ENCODE data around the gene NOTCH4.
A peak's percentile ranks its signal among the peaks of the same experiment; 100 is the strongest.
"Not testable (repeated sequence)": the region's sequence is repeated elsewhere in the genome, so short reads cannot be mapped to it uniquely, and the experiment has no call there.

The NOTCH4 gene

GRCh38 chr6:32223258-32224235 lies at the start of gene NOTCH4:
Gene NOTCH4 (minus strand): TSS chr6:32224067. CDS start chr6:32223928, 139 bp downstream.
- no peak for DNase-seq (ENCODE audit: low read depth)

GRCh38 chr6:32271429-32271828 lies 47.6 kb upstream of the NOTCH4 start:
- DNase-seq (ENCODE audit: low read depth), result no peak

DNA sequence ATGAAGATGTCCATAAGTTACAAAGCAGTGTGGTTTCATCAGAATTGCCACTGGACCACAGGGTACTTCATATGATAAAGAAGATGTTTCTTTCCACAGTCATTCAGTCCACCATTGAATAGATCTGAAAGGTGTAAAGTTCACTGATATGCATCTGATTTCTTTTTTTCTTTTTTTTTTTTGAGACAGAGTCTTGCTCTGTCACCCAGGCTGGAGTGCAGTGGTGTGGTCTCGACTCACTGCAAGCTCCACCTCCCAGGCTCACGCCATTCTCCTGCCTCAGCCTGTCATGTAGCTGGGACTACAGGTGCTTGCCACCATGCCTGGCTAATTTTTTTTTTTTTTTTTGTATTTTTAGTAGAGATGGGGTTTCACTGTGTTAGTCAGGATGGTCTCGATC lies 44.6 kb upstream of the NOTCH4 start:
- not testable (repeated sequence) for DNase-seq (ENCODE audit: low read depth)

DNA sequence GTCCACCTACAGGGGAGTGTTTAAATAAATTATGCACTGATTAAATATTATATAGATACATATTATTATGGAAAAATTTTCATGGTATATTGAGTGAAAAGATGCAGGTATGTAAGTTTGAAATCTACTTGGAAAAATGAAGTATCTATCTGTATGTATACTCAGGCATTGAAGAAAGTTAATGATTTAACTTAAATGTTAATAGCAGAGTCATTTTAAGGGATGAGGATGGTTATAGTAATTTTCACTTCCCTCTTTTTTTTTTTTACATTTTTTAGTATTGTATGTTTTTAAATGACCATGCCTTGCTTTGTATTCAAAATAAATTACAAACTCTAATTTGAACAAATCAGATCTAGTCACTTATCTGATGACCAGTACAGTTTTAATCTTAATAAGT lies 43.2 kb upstream of the NOTCH4 start:
- no peak for DNase-seq (ENCODE audit: low read depth)

DNA sequence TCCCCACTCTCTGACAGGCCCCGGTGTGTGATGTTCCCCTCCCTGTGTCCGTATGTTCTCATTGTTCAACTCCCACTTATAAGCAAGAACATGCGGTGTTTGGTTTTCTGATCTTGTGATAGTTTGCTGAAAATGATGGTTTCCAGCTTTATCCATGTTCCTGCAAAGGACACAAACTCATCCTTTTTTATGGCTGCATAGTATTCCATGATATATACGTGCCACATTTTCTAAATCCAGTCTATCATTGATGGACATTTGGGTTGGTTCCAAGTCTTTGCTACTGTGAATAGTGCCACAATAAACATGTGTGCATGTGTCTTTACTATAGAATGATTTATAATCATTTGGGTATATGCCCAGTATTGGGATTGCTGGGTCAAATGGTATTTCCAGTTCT lies 33.4 kb upstream of the NOTCH4 start:
- not testable (repeated sequence) for DNase-seq (ENCODE audit: low read depth)

DNA sequence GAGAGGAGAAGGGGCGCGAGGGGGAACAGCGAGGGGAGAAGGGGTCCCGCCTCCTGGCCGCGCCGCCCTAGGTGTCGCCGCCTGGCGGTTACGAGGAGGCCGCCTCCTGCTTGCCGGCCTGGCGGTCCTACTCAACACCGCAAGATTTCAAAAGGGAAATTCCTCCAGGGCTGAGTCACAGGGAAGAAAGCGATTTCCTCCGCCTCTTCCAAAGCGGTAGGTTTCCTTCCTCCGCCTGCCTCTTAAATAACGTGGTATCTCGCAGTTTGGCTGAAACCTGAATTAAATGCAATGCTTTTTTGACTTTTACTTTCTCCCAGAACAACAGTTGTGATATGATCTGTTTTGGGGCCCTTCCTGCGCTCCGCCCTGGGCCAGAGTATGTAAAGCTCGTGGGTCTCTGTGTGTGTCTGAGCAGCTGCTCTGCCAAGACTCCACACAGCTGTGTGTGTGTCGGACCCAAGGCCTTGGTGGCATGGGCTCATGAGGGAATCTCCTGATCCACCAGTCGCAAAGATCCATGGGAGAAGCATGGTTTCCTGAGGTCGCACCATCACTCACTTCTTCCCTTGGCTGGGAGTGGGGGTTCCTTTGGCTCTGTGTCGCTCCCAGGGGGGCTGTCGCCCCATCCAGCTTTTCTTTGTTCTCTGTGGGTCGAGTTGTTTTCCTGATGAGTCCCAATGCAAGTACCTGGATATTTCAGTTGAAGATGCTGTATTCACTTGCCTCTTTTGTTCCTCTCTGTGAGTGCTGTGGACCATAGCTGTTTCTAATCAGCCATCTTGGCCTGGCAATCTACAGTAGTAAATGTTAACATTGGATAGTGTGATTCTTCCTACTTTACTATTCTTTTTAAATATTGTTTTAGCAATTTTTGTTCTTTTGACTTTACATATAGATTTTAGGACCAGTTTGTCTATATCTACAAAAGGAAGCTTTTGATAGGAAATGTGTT lies 31.6 kb upstream of the NOTCH4 start:
- DNase-seq (ENCODE audit: low read depth), result peak; percentile 50

DNA sequence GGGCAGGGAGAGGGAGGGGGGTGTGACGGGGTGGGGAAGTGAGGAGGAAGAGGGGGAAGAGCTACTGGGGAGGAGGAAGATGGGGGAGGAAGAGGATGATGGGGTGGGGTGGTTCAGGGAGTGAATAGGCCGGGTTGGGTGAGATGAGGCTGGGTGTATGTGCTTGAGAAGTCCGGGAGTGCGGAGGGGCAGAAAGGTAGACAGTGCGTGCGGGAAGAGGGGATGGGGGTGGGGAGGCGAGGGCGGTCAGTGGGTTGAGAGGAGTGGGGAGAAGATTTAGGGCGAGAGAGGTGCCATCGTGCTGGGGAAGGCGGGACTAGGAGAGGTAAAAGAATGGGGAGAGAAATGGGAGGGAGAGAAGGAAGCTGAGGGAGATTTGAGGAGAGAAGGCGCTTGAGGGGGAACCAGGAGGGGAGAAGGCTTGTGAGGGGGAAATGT lies 30.9 kb upstream of the NOTCH4 start:
- no peak for DNase-seq (ENCODE audit: low read depth)

- DNase-seq (ENCODE audit: low read depth), result no peak
Observed at GRCh38 chr6:32252331-32253009, 28.6 kb upstream of the NOTCH4 start.

DNA sequence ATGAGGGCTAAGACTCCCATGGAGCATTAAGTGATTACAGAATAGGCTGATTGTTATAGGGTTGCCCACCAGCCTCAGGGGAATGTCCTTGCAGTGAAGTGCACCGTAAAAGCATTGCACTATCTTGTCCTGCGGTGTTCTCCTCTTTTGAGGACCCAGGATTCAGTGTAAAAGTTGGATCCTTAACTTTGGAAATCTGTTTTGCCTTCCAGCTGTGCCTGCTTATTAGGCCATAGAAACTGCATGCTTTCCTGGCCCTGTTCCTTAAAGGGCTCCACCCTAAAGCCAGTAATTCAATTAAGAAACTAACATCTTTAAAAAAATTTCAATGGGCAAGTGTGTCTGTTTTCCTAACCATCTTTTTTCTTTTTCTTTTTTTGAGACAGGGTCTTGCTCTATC lies 25.4 kb upstream of the NOTCH4 start:
- DNase-seq (ENCODE audit: low read depth), result no peak

DNA sequence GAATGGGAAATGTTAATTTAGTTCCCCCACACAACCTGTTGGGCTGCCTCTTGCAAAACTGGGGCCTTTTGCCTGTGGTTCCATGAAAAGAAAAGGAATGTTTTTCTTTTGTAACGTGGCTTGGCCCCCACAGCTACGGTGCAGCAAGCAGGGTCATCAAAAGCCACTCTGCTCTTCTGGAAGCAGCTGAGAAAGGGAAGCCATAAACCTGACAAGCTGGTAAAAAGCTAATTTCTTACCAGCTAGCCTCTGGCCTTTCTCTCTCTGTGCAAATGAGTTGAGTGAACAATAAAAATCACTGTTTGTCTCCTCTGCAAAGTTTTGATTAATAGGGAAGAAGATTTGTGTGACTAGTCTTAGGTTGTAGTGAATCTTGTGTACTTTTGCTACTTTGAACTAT lies 23.5 kb upstream of the NOTCH4 start:
- no peak for DNase-seq (ENCODE audit: low read depth)

- DNase-seq (ENCODE audit: low read depth), result peak; percentile 41
Observed at GRCh38 chr6:32244946-32245398, 21.1 kb upstream of the NOTCH4 start.

DNA sequence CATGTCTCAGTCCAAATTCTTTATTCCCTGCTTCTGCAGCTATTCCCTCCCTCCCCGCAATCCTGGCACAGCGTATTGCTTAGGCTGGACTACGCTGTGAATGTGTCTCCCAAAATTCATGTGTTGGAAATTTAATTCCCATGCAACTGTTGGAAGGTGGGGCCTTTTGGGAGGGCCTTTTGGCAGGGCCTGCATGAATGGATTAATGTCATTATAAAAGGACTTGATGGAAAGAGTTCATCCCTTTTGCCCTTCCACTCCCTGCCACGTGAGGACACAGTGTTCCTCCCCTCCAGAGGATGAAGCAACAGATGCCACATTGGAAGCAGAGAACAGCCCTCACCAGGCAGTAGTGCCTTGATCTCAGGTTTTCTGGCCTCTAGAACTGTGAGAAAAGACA lies 20.4 kb upstream of the NOTCH4 start:
- no peak for DNase-seq (ENCODE audit: low read depth)

DNA sequence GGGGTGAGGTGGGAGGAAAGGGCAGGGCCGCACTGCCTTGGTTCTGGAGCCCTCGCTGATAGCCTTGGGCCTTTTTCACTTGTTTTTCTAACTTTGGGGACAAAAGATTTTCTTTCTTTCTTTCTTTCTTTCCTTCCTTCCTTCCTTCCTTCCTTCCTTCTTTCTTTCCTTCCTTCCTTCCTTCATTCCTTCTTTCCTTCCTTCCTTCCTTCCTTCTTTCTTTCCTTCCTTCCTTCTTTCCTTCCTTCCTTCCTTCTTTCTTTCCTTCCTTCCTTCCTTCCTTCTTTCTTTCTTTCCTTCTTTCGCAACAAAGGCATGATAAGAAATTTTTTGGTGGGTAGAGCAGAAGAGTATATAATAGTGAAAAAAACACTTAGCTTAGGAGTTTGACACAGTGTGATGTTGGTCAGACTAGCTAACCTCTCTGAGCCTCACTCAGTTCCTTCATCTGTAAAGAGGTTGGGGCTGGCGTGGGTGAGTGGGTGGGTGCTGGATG lies 18.5 kb upstream of the NOTCH4 start:
- not testable (repeated sequence) for DNase-seq (ENCODE audit: low read depth)

GRCh38 chr6:32240686-32241085 lies 16.8 kb upstream of the NOTCH4 start:
- no peak for DNase-seq (ENCODE audit: low read depth)

- no peak for DNase-seq (ENCODE audit: low read depth)
Observed at GRCh38 chr6:32239462-32239861, 15.6 kb upstream of the NOTCH4 start.

GRCh38 chr6:32234934-32235333 lies 11.1 kb upstream of the NOTCH4 start:
- no peak for DNase-seq (ENCODE audit: low read depth)

DNA sequence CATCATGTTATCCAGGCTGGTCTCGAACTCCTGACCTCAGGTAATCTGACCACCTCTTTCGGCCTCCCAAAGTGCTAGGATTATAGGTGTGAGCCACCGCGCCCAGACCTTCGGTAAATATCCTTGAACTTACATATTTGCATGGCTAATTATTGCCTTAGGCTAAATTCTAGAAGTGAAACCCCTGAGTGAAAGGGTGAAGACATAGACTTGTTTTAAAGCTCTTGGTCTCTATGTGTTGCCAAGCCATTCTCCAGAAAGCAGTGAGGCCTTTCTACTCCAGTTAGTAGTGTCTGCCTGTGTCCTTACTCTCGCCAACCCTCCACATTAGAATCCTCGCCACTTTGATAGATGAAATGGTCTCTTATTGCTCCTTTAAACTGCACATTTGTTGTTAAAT lies 2.6 kb upstream of the NOTCH4 start:
- DNase-seq (ENCODE audit: low read depth), result no peak

GRCh38 chr6:32224696-32225095 lies 829 bp upstream of the NOTCH4 start:
- no peak for DNase-seq (ENCODE audit: low read depth)

DNA sequence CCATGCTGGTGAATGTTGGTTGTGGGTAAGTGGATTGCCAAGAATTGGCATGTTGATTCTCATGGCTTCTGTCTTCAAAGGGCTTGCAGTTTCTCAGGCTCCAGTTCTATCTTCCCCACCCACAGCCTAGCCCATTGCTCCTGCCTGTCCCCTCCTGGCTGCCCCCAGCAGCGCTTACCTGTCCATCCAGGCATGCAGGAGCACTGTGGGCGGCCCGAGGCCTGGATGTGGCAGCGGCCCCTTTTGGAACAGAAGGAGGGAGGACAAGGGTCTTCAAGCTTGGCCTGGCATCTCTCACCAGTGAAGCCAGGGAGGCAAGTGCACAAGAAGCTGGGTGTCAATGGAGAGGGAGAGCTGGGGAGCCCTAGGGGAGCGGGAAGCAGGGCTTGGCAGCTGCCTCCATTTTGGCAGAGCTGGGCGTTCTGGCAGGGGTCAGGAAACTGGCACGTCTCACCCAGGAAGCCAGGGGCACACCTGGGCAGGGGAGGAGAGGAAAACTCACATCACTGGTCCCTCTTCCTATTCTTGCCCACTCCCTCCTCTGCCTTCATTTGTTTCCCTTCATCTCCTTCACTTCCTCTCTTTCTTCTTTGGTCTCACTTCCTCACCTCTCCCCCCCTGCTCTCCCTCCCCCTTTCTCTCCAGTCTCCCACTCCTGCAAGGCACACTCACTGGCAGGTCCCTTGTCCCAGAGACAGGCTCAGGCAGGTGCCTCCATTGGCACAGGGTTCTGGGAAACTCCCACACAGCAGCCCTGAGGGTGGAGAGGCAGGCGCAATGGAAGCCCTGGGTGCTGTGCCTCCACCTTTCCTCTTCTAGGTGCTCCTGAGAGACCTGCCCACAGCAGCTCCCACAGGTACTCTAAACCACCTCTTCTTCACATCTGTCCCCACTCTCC lies 1.3 kb downstream of the NOTCH4 start:
- no peak for DNase-seq (ENCODE audit: low read depth)

DNA sequence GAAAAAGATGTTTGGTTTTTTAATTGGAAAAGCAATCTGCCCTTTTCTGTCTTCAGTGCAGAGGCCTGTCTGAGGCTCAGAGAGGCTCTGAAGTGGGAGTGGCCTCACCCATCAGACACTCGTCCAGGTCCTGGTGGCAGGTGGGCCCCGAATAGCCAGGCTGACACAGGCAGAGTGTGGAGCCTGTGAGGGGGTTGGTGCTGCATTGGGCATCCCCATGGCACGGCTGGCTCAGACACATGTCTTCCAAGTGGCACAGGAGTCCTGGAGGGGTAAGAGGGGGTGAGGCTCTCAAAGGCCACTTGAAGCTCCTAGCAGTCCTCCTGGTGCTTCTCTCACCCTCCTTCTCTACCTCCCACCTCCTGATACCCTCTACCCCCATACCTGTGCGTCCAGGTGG lies 3.8 kb downstream of the NOTCH4 start:
- no peak for DNase-seq (ENCODE audit: low read depth)

DNA sequence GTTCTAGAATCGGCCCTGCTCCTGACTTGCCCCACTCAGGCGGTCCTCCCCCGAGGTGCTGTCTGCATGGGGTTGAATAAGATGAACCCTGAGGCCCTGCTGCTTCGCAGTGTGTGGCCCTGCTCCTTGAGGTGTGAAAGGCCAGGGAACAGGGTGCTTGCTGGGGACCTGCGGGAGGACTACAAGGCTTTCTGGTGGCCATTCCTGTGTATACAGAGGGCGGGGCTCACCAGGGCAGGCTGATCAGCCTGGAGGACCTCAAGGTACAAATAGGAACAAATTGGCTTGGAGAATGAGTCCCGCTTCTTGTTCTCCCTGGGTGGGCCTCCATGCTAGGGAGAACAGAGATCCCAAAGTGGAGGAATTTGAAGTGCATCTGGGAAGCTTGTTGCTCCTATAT lies 5.7 kb downstream of the NOTCH4 start:
- DNase-seq (ENCODE audit: low read depth), result no peak
